H9 (cell line): ENCODE results near the gene FBXO41. TPM values are rescaled to one million over a fixed set of nuclear protein-coding genes. Genes with fewer than 3 reads are reported as not detected.

Experiments used
- DNase-seq: peaks from one replicate; pipeline ENCODE4 v3.0.0-alpha.2; 2017
- H2AFZ ChIP-seq: one replicate; pipeline ENCODE4 v1.6.1; 2013; ENCODE audit warnings: mild to moderate bottlenecking, low read length, control low read depth, moderate library complexity
- H2AK5ac ChIP-seq: 2 replicates; pipeline ENCODE4 v1.6.1; 2013; ENCODE audit warnings: low read length, control low read depth, mixed read lengths; ENCODE audit not compliant: insufficient read length
- H2BK120ac ChIP-seq: one replicate; pipeline ENCODE4 v1.6.1; 2013; ENCODE audit warnings: low read depth, mild to moderate bottlenecking, low read length, control low read depth, inconsistent platforms; ENCODE audit not compliant: poor library complexity, severe bottlenecking
- H2BK12ac ChIP-seq: 2 replicates; pipeline ENCODE4 v1.6.1; 2013; ENCODE audit warnings: low read length, control low read depth, mixed read lengths, low read depth; ENCODE audit not compliant: insufficient read length
- H2BK15ac ChIP-seq: 2 replicates; pipeline ENCODE4 v1.6.1; 2013; ENCODE audit warnings: low read depth, low read length, control low read depth
- H2BK20ac ChIP-seq: one replicate; pipeline ENCODE4 v1.6.1; 2013; ENCODE audit warnings: low read depth, mild to moderate bottlenecking, low read length, control low read depth, inconsistent platforms; ENCODE audit not compliant: poor library complexity, severe bottlenecking
- H2BK5ac ChIP-seq: 2 replicates; pipeline ENCODE4 v1.6.1; 2013; ENCODE audit warnings: low read length, control low read depth, mixed read lengths; ENCODE audit not compliant: insufficient read length
- H3K14ac ChIP-seq: 2 replicates; pipeline ENCODE4 v1.6.1; 2013; ENCODE audit warnings: low read length, control low read depth; ENCODE audit not compliant: insufficient read depth
- H3K18ac ChIP-seq: 2 replicates; pipeline ENCODE4 v1.6.1; 2013; ENCODE audit warnings: low read depth, mild to moderate bottlenecking, mixed read lengths, low read length, control low read depth; ENCODE audit not compliant: insufficient read length
- H3K23ac ChIP-seq: 2 replicates; pipeline ENCODE4 v1.6.1; 2013; ENCODE audit warnings: low read length, control low read depth, mixed read lengths, low read depth; ENCODE audit not compliant: insufficient read length
- H3K23me2 ChIP-seq: 2 replicates; pipeline ENCODE4 v1.6.1; 2013; ENCODE audit warnings: low read depth, mild to moderate bottlenecking, mixed read lengths, low read length, control low read depth; ENCODE audit not compliant: insufficient read length, poor library complexity, severe bottlenecking
- H3K27ac ChIP-seq: 2 replicates; pipeline ENCODE4 v1.5.1; 2013; ENCODE audit warnings: low read length, control low read depth, mixed read lengths, low read depth; ENCODE audit not compliant: insufficient read length
- H3K27me3 ChIP-seq: 2 replicates; pipeline ENCODE4 v1.6.1; 2013; ENCODE audit warnings: low read length, control low read depth, inconsistent platforms; ENCODE audit not compliant: insufficient read depth
- H3K4ac ChIP-seq: 2 replicates; pipeline ENCODE4 v1.6.1; 2013; ENCODE audit warnings: low read depth, mild to moderate bottlenecking, control low read depth, inconsistent platforms, low read length, moderate library complexity
- H3K4me1 ChIP-seq: 2 replicates; pipeline ENCODE4 v1.6.1; 2013; ENCODE audit warnings: low read length, control low read depth, inconsistent platforms; ENCODE audit not compliant: insufficient read depth
- H3K4me2 ChIP-seq: 2 replicates; pipeline ENCODE4 v1.6.1; 2013; ENCODE audit warnings: low read length, control low read depth, mixed read lengths; ENCODE audit not compliant: insufficient read length, insufficient read depth
- H3K56ac ChIP-seq: 2 replicates; pipeline ENCODE4 v1.6.1; 2013; ENCODE audit warnings: low read depth, mild to moderate bottlenecking, mixed read lengths, low read length, control low read depth; ENCODE audit not compliant: insufficient read length
- H3K79me1 ChIP-seq: 2 replicates; pipeline ENCODE4 v1.6.1; 2013; ENCODE audit warnings: low read depth, mild to moderate bottlenecking, moderate library complexity, low read length, control low read depth, inconsistent platforms; ENCODE audit not compliant: insufficient read depth, poor library complexity, severe bottlenecking
- H3K79me2 ChIP-seq: 2 replicates; pipeline ENCODE4 v1.6.1; 2013; ENCODE audit warnings: low read length, control low read depth, inconsistent platforms; ENCODE audit not compliant: insufficient read depth
- H3K9ac ChIP-seq: 2 replicates; pipeline ENCODE4 v1.6.1; 2013; ENCODE audit warnings: low read length, control low read depth, mixed read lengths; ENCODE audit not compliant: insufficient read length; ENCODE audit errors: extremely low read depth
- H3K9me3 ChIP-seq: one replicate; pipeline ENCODE4 v1.6.1; 2013; ENCODE audit warnings: low read depth, low read length, inconsistent platforms; ENCODE audit not compliant: control insufficient read depth
- H3T11ph ChIP-seq: one replicate; pipeline ENCODE4 v1.6.1; 2013; ENCODE audit warnings: mild to moderate bottlenecking, low read length, control low read depth, inconsistent platforms
- H4K20me1 ChIP-seq: one replicate; pipeline ENCODE4 v1.6.1; 2013; ENCODE audit not compliant: control insufficient read depth, insufficient read length, insufficient read depth
- H4K5ac ChIP-seq: 2 replicates; pipeline ENCODE4 v1.6.1; 2013; ENCODE audit warnings: low read depth, mild to moderate bottlenecking, mixed read lengths, low read length, control low read depth; ENCODE audit not compliant: insufficient read length
- H4K8ac ChIP-seq: replicated peaks from 2 replicates; pipeline ENCODE4 v1.6.1; 2013; ENCODE audit warnings: low read length, control low read depth, mixed read lengths, low read depth; ENCODE audit not compliant: insufficient read length
- H4K91ac ChIP-seq: 2 replicates; pipeline ENCODE4 v1.6.1; 2013; ENCODE audit warnings: low read depth, mild to moderate bottlenecking, moderate library complexity, mixed read lengths, low read length, control low read depth; ENCODE audit not compliant: insufficient read length
- H3K27ac Mint-ChIP-seq, 3 experiments: 2 replicates in 2 of 3; 3 replicates in 1 of 3; pipeline ENCODE4 v1.8.0; 2020 to 2021; ENCODE audit warnings: mixed read lengths in 3 of 3, mild to moderate bottlenecking in 1 of 3, moderate library complexity in 1 of 3
- H3K27me3 Mint-ChIP-seq: 2 replicates; pipeline ENCODE4 v1.8.0; 2021; ENCODE audit warnings: low read depth, mild to moderate bottlenecking, moderate library complexity, mixed read lengths
- H3K36me3 Mint-ChIP-seq, 3 experiments: 2 replicates in 2 of 3; 3 replicates in 1 of 3; pipeline ENCODE4 v1.8.0; 2020 to 2021; ENCODE audit warnings: low read depth in 3 of 3, mixed read lengths in 3 of 3; ENCODE audit not compliant: insufficient read depth in 1 of 3
- H3K4me1 Mint-ChIP-seq, 2 experiments: 2 replicates each; pipeline ENCODE4 v1.8.0; 2020; ENCODE audit warnings: mixed read lengths in 2 of 2
- H3K4me3 Mint-ChIP-seq, 2 experiments: 2 replicates in 1 of 2; 3 replicates in 1 of 2; pipeline ENCODE4 v1.8.0; 2020 to 2021; ENCODE audit warnings: mild to moderate bottlenecking in 2 of 2, mixed read lengths in 2 of 2, moderate library complexity in 1 of 2
- H3K9me3 Mint-ChIP-seq, 2 experiments: 2 replicates in 1 of 2; 3 replicates in 1 of 2; pipeline ENCODE4 v1.8.0; 2020; ENCODE audit warnings: mild to moderate bottlenecking in 2 of 2, mixed read lengths in 2 of 2, moderate library complexity in 1 of 2
- WGBS: extraction: QIAGEN DNeasy Blood & Tissue Kit; methylation state at CpG from one replicate; pipeline ENCODE4 v1.1.7; 2013; ENCODE audit warnings: missing lambda C conversion rate, low lambda C conversion rate, mixed read lengths; ENCODE audit not compliant: insufficient read length; ENCODE audit errors: extremely low coverage; 5-methylcytosine and 5-hydroxymethylcytosine counted together
- total RNA-seq: library from RNA; stranded (reverse); gene quantifications from 2 replicates; pipeline ENCODE4 v1.2.1, GENCODE V29; 2021
- TF ChIP-seq, protein P1 (sequence below): fragments of 200-600 bp; sonication (generic); conservative IDR thresholded peaks from 3 replicates; pipeline ENCODE4 v1.8.0; 2021; ENCODE audit warnings: antibody characterized with exemption, mild to moderate bottlenecking

Gene FBXO41
- total RNA-seq, 1 experiment from 2014 or later = 16.2 TPM

DNA sequence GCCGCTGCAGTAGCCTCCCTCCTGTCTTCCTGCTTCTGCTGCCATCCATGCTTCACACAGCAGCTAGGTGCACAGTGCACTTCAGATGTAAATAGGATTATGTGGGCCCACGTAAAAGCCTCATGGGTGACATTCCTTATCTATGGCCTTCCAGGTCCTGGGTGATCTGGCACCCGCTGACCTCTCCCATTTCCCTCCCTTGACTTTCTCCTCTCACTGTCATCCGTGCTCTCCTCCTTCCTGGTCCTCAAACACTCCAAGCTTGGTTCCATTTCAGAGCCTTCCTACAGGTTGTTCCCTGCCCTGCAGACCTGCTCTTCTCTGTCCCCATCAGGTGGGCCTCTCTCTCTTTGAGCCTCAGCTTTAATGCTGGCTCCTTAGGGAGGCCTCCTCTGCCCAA is 74.3 kb downstream of the FBXO41 start:
- Mint-ChIP-seq H3K9me3 (no peaks in the 10 kb centered on the region), H3K27me3 (peaks cover 25% of the 10 kb centered on the region)

More for the DNA sequence above, 74.3 kb downstream of the FBXO41 start:
- Histone ChIP-seq H3K79me1 (no peaks in the 10 kb centered on the region), H4K5ac (no peak overlapping the region), H2AFZ (no peak overlapping the region), H4K91ac (no peak overlapping the region), H3K27me3 (no peaks in the 10 kb centered on the region), H3T11ph (no peak overlapping the region), H2BK5ac (no peak overlapping the region), H3K14ac (no peak overlapping the region), H3K4me2 (no peak overlapping the region), H2BK20ac (no peak overlapping the region), H3K9ac (no peak overlapping the region), H3K56ac (no peak overlapping the region), H3K23me2 (no peaks in the 10 kb centered on the region), H4K20me1 (no peaks in the 10 kb centered on the region), H3K27ac (no peak overlapping the region), H3K4ac (no peak overlapping the region), H2BK15ac (no peak overlapping the region), H3K79me2 (peaks cover 2% of the 10 kb centered on the region; the same call in 1 of the 2 replicates), H3K18ac (no peak overlapping the region), H4K8ac (no peak overlapping the region), H2BK120ac (no peak overlapping the region), H2AK5ac (no peak overlapping the region), H2BK12ac (no peak overlapping the region), H3K4me1 (no peaks in the 10 kb centered on the region), H3K23ac (no peak overlapping the region), H3K9me3 (no peaks in the 10 kb centered on the region)
- no peak for DNase-seq
- Mint-ChIP-seq H3K36me3 (no peaks in the 10 kb centered on the region; a peak in 1 of 7 replicates), H3K4me3 (no peak overlapping the region), H3K4me1 (peaks cover 10 to 25% of the 10 kb centered on the region in 2 experiments), H3K27ac (no peak overlapping the region; a peak in 1 of 7 replicates)
- WGBS = no CpG with 5 or more reads among the region's 4 CpGs
- TF ChIP-seq, protein P1, sequence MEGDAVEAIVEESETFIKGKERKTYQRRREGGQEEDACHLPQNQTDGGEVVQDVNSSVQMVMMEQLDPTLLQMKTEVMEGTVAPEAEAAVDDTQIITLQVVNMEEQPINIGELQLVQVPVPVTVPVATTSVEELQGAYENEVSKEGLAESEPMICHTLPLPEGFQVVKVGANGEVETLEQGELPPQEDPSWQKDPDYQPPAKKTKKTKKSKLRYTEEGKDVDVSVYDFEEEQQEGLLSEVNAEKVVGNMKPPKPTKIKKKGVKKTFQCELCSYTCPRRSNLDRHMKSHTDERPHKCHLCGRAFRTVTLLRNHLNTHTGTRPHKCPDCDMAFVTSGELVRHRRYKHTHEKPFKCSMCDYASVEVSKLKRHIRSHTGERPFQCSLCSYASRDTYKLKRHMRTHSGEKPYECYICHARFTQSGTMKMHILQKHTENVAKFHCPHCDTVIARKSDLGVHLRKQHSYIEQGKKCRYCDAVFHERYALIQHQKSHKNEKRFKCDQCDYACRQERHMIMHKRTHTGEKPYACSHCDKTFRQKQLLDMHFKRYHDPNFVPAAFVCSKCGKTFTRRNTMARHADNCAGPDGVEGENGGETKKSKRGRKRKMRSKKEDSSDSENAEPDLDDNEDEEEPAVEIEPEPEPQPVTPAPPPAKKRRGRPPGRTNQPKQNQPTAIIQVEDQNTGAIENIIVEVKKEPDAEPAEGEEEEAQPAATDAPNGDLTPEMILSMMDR = no peak
